A549 treated with GW870086 at 1 μM for 4 hours (cell line): ENCODE data around the gene USP17L24. TPM values are rescaled to one million over a fixed set of nuclear protein-coding genes. Genes with fewer than 3 reads are reported as not detected.

Experiments
- total RNA-seq: library from RNA; stranded (reverse); fragments of 200-300 nt; extraction: Qiagen RNA extraction; gene quantifications from 5 replicates; pipeline ENCODE4 v1.2.3, GENCODE V29; 2022; ENCODE audit warnings: low read depth

USP17L24 gene
- not detected in 5 replicates for total RNA-seq

GRCh38 chr4:9324865-9325264 lies at the start of gene USP17L24:
Gene USP17L24, plus strand, starts transcription at chr4:9325165. Its CDS starts 0 bp downstream, at chr4:9325165.

GRCh38 chr4:9329611-9330010 lies 4.6 kb downstream of the USP17L24 start, which contains the start of gene USP17L25:
Gene USP17L25, plus strand, starts transcription at chr4:9329911. Its CDS starts 0 bp downstream, at chr4:9329911.

GRCh38 chr4:9334358-9334757 lies 9.4 kb downstream of the USP17L24 start, which contains the start of gene USP17L26:
Gene USP17L26, plus strand, starts transcription at chr4:9334658. Its CDS starts 0 bp downstream, at chr4:9334658.

GRCh38 chr4:9339103-9339502 lies 14.1 kb downstream of the USP17L24 start, which contains the start of gene USP17L5:
Gene USP17L5, plus strand, starts transcription at chr4:9339403. Its CDS starts 0 bp downstream, at chr4:9339403.

DNA sequence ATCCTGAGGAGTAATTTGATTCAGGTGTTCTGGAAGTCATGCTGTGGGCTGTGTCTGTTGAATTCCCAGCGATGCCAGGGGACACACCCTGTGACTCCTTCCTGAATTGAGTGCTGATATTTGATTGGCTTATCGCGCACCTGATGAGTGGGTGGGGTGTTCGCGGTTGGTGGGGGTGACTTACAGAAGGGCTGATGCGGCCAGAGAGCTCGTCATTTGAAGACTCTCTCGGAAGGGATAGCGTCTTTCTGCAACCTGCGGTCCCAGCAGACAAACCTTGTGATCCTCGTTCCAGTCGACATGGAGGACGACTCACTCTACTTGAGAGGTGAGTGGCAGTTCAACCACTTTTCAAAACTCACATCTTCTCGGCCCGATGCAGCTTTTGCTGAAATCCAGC lies 18.9 kb downstream of the USP17L24 start, which contains the start of gene USP17L27:
USP17L27 (plus strand) TSS at position 301 of the 400 bp plus-strand sequence; CDS start at position 301, 0 bp downstream.

GRCh38 chr4:9348593-9348992 lies 23.6 kb downstream of the USP17L24 start, which contains the start of gene USP17L28:
Gene USP17L28, plus strand, starts transcription at chr4:9348893. Its CDS starts 0 bp downstream, at chr4:9348893.

GRCh38 chr4:9353338-9353737 lies 28.4 kb downstream of the USP17L24 start, which contains the start of gene USP17L29:
Gene USP17L29, plus strand, starts transcription at chr4:9353638. Its CDS starts 0 bp downstream, at chr4:9353638.

DNA sequence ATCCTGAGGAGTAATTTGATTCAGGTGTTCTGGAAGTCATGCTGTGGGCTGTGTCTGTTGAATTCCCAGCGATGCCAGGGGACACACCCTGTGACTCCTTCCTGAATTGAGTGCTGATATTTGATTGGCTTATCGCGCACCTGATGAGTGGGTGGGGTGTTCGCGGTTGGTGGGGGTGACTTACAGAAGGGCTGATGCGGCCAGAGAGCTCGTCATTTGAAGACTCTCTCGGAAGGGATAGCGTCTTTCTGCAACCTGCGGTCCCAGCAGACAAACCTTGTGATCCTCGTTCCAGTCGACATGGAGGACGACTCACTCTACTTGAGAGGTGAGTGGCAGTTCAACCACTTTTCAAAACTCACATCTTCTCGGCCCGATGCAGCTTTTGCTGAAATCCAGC lies 37.9 kb downstream of the USP17L24 start, which contains the start of gene USP17L30:
USP17L30 (plus strand) TSS at position 301 of the 400 bp plus-strand sequence; CDS start at position 301, 0 bp downstream.

Other genes with a start within 250 kb of the USP17L24 start
- 0.08 TPM in 1 of 5 replicates, not detected in the others for gene FAM90A26, start 154.8 kb upstream of the USP17L24 start, total RNA-seq
- not detected in 5 replicates for gene USP17L10, start 114.5 kb upstream of the USP17L24 start, total RNA-seq
- gene USP17L11, start 109.8 kb upstream of the USP17L24 start, total RNA-seq, result not detected in 5 replicates
- gene USP17L12, start 105.0 kb upstream of the USP17L24 start, total RNA-seq, result not detected in 5 replicates
- gene USP17L13, start 100.3 kb upstream of the USP17L24 start, total RNA-seq, result not detected in 5 replicates
- not detected in 5 replicates for gene USP17L15, start 90.8 kb upstream of the USP17L24 start, total RNA-seq
- gene USP17L17, start 81.3 kb upstream of the USP17L24 start, total RNA-seq, result not detected in 5 replicates
- gene USP17L18, start 76.5 kb upstream of the USP17L24 start, total RNA-seq, result not detected in 5 replicates
- not detected in 5 replicates for gene USP17L19, start 71.8 kb upstream of the USP17L24 start, total RNA-seq
- not detected in 5 replicates for gene USP17L20, start 67.0 kb upstream of the USP17L24 start, total RNA-seq
- gene USP17L21, start 62.3 kb upstream of the USP17L24 start, total RNA-seq, result not detected in 5 replicates
- gene USP17L22, start 57.5 kb upstream of the USP17L24 start, total RNA-seq, result not detected in 5 replicates
- gene USP17L25, start 4.7 kb downstream of the USP17L24 start, total RNA-seq, result not detected in 5 replicates
- not detected in 5 replicates for gene USP17L26, start 9.5 kb downstream of the USP17L24 start, total RNA-seq
- not detected in 5 replicates for gene USP17L5, start 14.2 kb downstream of the USP17L24 start, total RNA-seq
- gene USP17L27, start 19.0 kb downstream of the USP17L24 start, total RNA-seq, result not detected in 5 replicates
- gene USP17L28, start 23.7 kb downstream of the USP17L24 start, total RNA-seq, result not detected in 5 replicates
- gene USP17L29, start 28.5 kb downstream of the USP17L24 start, total RNA-seq, result not detected in 5 replicates
- gene USP17L30, start 38.0 kb downstream of the USP17L24 start, total RNA-seq, result not detected in 5 replicates
- not detected in 5 replicates for gene DEFB131A, start 119.2 kb downstream of the USP17L24 start, total RNA-seq